IMR-90 (cell line): ENCODE data around the gene ANK2. TPM values are rescaled to one million over a fixed set of nuclear protein-coding genes. Genes with fewer than 3 reads are reported as not detected.

Source experiments
- ATAC-seq: fragments of 200-7000 bp; cut with Tn5 transposase; 2 replicates; pipeline ENCODE4 v1.9.1; 2020; ENCODE audit warnings: low read depth, mild to moderate bottlenecking, moderate library complexity
- BruUV-seq: library from RNA; stranded (reverse); fragments of 400-500 nt; replicated peaks from 2 replicates; lab custom pipeline; 2021; lab: Mats Ljungman, UMichigan
- CTCF ChIA-PET: fragments of 300-600 bp; formaldehyde crosslinking; extraction: SDS; loops from one replicate; lab custom pipeline; 2021; ENCODE audit warnings: antibody characterized with exemption; lab: Yijun Ruan, JAX
- POLR2A ChIA-PET: fragments of 300-600 bp; sonication (Branson Sonifier 250); formaldehyde crosslinking; loops from one replicate; lab custom pipeline; 2022; ENCODE audit warnings: antibody characterized with exemption; ENCODE audit not compliant: unreplicated experiment; lab: Charles Lee
- DNase-seq: peaks from one replicate; pipeline ENCODE4 v3.0.0; 2013
- H2AFZ ChIP-seq: replicated peaks from 2 replicates; pipeline ENCODE3; 2013; ENCODE audit warnings: low read length, mild to moderate bottlenecking; ENCODE audit not compliant: poor library complexity
- H2AK5ac ChIP-seq: 2 replicates; pipeline ENCODE4 v1.6.1; 2013; ENCODE audit warnings: low read depth, low read length, inconsistent platforms
- H2AK9ac ChIP-seq: replicated peaks from 2 replicates; pipeline ENCODE3; 2013; ENCODE audit warnings: mild to moderate bottlenecking, low read depth, low read length, moderate library complexity; ENCODE audit not compliant: poor library complexity
- H2BK120ac ChIP-seq: 2 replicates; pipeline ENCODE4 v1.6.1; 2013; ENCODE audit warnings: low read depth, low read length, inconsistent platforms
- H2BK15ac ChIP-seq: 3 replicates; pipeline ENCODE4 v1.6.1; 2013; ENCODE audit warnings: low read depth, low read length, inconsistent platforms
- H2BK20ac ChIP-seq: 2 replicates; pipeline ENCODE4 v1.6.1; 2013; ENCODE audit warnings: low read depth, mild to moderate bottlenecking, inconsistent platforms, low read length, moderate library complexity
- H2BK5ac ChIP-seq: 2 replicates; pipeline ENCODE4 v1.6.1; 2013; ENCODE audit warnings: mild to moderate bottlenecking, low read depth, low read length, inconsistent platforms; ENCODE audit not compliant: poor library complexity, severe bottlenecking
- H3K14ac ChIP-seq: replicated peaks from 2 replicates; pipeline ENCODE4 v1.6.1; 2013; ENCODE audit warnings: low read depth, low read length, inconsistent platforms
- H3K18ac ChIP-seq: 2 replicates; pipeline ENCODE4 v1.6.1; 2013; ENCODE audit warnings: low read depth, low read length, control low read depth
- H3K23ac ChIP-seq: 2 replicates; pipeline ENCODE4 v1.6.1; 2013; ENCODE audit warnings: low read depth, low read length, inconsistent platforms
- H3K27ac ChIP-seq: 2 replicates; pipeline ENCODE4 v1.5.1; 2013; ENCODE audit warnings: mild to moderate bottlenecking, control low read depth, low read length; ENCODE audit not compliant: insufficient read depth
- H3K27me3 ChIP-seq: 2 replicates; pipeline ENCODE4 v1.6.1; 2013; ENCODE audit warnings: low read length; ENCODE audit not compliant: control insufficient read depth, insufficient read depth
- H3K36me3 ChIP-seq: 2 replicates; pipeline ENCODE4 v1.6.1; 2013; ENCODE audit warnings: low read length, mixed read lengths; ENCODE audit not compliant: control insufficient read depth, insufficient read depth
- H3K4ac ChIP-seq: 2 replicates; pipeline ENCODE4 v1.6.1; 2013; ENCODE audit warnings: low read depth, low read length, inconsistent platforms
- H3K4me1 ChIP-seq: 2 replicates; pipeline ENCODE4 v1.6.1; 2013; ENCODE audit warnings: low read length, mixed read lengths; ENCODE audit not compliant: control insufficient read depth, insufficient read depth
- H3K4me2 ChIP-seq: 2 replicates; pipeline ENCODE4 v1.6.1; 2013; ENCODE audit warnings: low read depth, mild to moderate bottlenecking, control low read depth, low read length, moderate library complexity
- H3K4me3 ChIP-seq: 2 replicates; pipeline ENCODE4 v1.5.1; 2013; ENCODE audit warnings: low read depth, mild to moderate bottlenecking, control low read depth, low read length, moderate library complexity; ENCODE audit not compliant: insufficient read depth
- H3K56ac ChIP-seq: 2 replicates; pipeline ENCODE4 v1.6.1; 2013; ENCODE audit warnings: low read length, inconsistent platforms; ENCODE audit not compliant: insufficient read depth; ENCODE audit errors: extremely low read depth
- H3K79me1 ChIP-seq, 2 experiments: 2 replicates each; pipeline ENCODE4 v1.6.1; 2013; ENCODE audit warnings: low read length in 2 of 2, inconsistent platforms in 1 of 2, low read depth in 1 of 2
- H3K9ac ChIP-seq: 2 replicates; pipeline ENCODE4 v1.6.1; 2013; ENCODE audit warnings: low read depth, low read length, control low read depth
- H3K9me1 ChIP-seq: 2 replicates; pipeline ENCODE4 v1.6.1; 2013; ENCODE audit warnings: low read length, inconsistent platforms; ENCODE audit not compliant: insufficient read depth
- H3K9me3 ChIP-seq: 2 replicates; pipeline ENCODE4 v1.6.1; 2013; ENCODE audit warnings: low read length; ENCODE audit not compliant: control insufficient read depth, insufficient read depth
- H4K20me1 ChIP-seq: 2 replicates; pipeline ENCODE4 v1.6.1; 2013; ENCODE audit warnings: low read length, inconsistent platforms; ENCODE audit not compliant: insufficient read depth
- H4K5ac ChIP-seq: 2 replicates; pipeline ENCODE4 v1.6.1; 2013; ENCODE audit warnings: mild to moderate bottlenecking, low read depth, low read length, control low read depth
- H4K8ac ChIP-seq, 2 experiments: 2 replicates each; pipeline ENCODE4 v1.6.1; 2013; ENCODE audit warnings: low read depth in 2 of 2, low read length in 2 of 2, control low read depth in 1 of 2, inconsistent platforms in 1 of 2
- H4K91ac ChIP-seq: 2 replicates; pipeline ENCODE4 v1.6.1; 2013; ENCODE audit warnings: low read depth, low read length, inconsistent platforms; ENCODE audit not compliant: insufficient read depth
- BHLHE40 ChIP-seq: fragments of 150-350 bp; IDR thresholded peaks from 2 replicates; pipeline ENCODE4 v1.6.1; 2016; ENCODE audit warnings: mild to moderate bottlenecking, low read depth, low read length
- CHD1 ChIP-seq: IDR thresholded peaks from 2 replicates; pipeline ENCODE4 v1.6.1; 2012; ENCODE audit warnings: low read depth, low read length, improper control_type of control experiment
- MXI1 ChIP-seq: IDR thresholded peaks from 2 replicates; pipeline ENCODE4 v1.6.1; 2012; ENCODE audit warnings: low read depth, mild to moderate bottlenecking, low read length, moderate library complexity, borderline replicate concordance
- NFE2L2 ChIP-seq: fragments of 150-350 bp; IDR thresholded peaks from 2 replicates; pipeline ENCODE4 v1.6.1; 2016; ENCODE audit warnings: low read depth, mild to moderate bottlenecking, low read length
- POLR2A ChIP-seq: IDR thresholded peaks from 2 replicates; pipeline ENCODE4 v1.6.1; 2012; ENCODE audit warnings: mild to moderate bottlenecking, low read depth, low read length
- RCOR1 ChIP-seq: IDR thresholded peaks from 2 replicates; pipeline ENCODE4 v1.6.1; 2012; ENCODE audit warnings: mild to moderate bottlenecking, low read length, improper control_type of control experiment; ENCODE audit not compliant: insufficient replicate concordance
- dilution Hi-C: fragments of 300-500 bp; cut with HindIII; formaldehyde crosslinking; loops from one replicate; pipeline ENCODE4 v1.14.3; 2018; ENCODE audit warnings: low sequenced_read_pairs; ENCODE audit not compliant: unreplicated experiment
- in situ Hi-C: fragments of 300-500 bp; cut with MboI; formaldehyde crosslinking; loops from 3 replicates; pipeline ENCODE4 v1.14.3; 2019; ENCODE audit warnings: low sequenced_read_pairs, inconsistent platforms, mixed read lengths
- intact Hi-C: fragments of 100-400 bp; cut with micrococcal nuclease; formaldehyde crosslinking; loops from 2 replicates; pipeline ENCODE4 v1.10.0; 2022
- polyA plus RNA-seq, 3 experiments: library from polyadenylated mRNA; depleted of rRNA; stranded (reverse); fragments of >200 nt; gene quantifications; 2 replicates each; pipeline ENCODE4 v1.2.3, GENCODE V29; 2012; ENCODE audit warnings: low replicate concordance in 1 of 3
- total RNA-seq: library from RNA; depleted of rRNA; stranded (reverse); fragments of >200 nt; gene quantifications from 2 replicates; pipeline ENCODE4 v1.2.3, GENCODE V29; 2012
- TF ChIP-seq, protein P1 (sequence below): fragments of 150-350 bp; IDR thresholded peaks from 2 replicates; pipeline ENCODE4 v1.6.1; 2017; ENCODE audit warnings: mild to moderate bottlenecking, antibody characterized with exemption, low read length, low read depth

ANK2 gene
- total and polyA plus RNA-seq, 2 of the 4 experiments (the other 2 are of a cell fraction) = 0.82 to 6.6 TPM

DNA sequence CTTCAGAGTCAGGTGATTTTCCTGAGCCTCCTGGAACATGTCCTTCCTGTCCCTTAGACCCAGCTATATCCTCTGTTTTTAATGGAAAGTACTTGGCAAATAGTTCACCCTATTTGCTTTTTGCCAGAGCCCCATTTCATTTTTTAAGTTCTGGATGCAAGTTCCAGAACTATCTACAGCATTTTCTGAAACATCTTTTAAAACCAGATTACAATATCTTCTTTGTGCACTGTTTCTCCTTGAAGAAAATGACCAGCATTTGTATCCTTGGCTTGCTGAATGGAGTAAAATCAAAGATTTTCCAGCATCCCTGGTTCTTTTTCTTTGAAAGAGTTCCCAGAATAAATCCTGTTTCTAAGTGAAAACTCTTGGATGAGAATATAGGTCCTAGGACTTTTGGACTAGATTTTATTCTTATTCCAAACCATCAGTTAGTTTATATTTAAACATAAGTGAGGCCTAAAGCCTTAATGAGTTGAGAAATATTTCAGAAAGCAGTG, 224.3 kb downstream of the ANK2 start:
- dilution Hi-C loops = no loop called here
- Histone ChIP-seq H3K9me3 (no peaks in the 10 kb centered on the region), H2AK5ac (no peak overlapping the region), H3K4me1 (no peaks in the 10 kb centered on the region), H4K91ac (no peak overlapping the region), H4K5ac (no peak overlapping the region), H3K9me1 (no peaks in the 10 kb centered on the region), H3K4me3 (no peak overlapping the region), H2BK120ac (no peak overlapping the region), H2BK20ac (no peak overlapping the region), H3K18ac (no peak overlapping the region), H3K27me3 (peaks cover 5% of the 10 kb centered on the region), H2BK15ac (no peak overlapping the region), H3K56ac (no peak overlapping the region), H3K27ac (no peak overlapping the region), H2AK9ac (no peak overlapping the region), H4K8ac (no peak overlapping the region), H3K4ac (no peak overlapping the region), H3K9ac (no peak overlapping the region), H3K36me3 (no peaks in the 10 kb centered on the region), H3K4me2 (no peak overlapping the region), H2AFZ (no peak overlapping the region), H2BK5ac (no peak overlapping the region), H4K20me1 (no peaks in the 10 kb centered on the region), H3K14ac (no peak overlapping the region), H3K79me1 (no peaks in the 10 kb centered on the region), H3K23ac (no peak overlapping the region)
- TF ChIP-seq BHLHE40 (no peak), NFE2L2 (no peak), CHD1 (no peak), MXI1 (no peak), POLR2A (no peak), RCOR1 (no peak)
- TF ChIP-seq, protein P1, sequence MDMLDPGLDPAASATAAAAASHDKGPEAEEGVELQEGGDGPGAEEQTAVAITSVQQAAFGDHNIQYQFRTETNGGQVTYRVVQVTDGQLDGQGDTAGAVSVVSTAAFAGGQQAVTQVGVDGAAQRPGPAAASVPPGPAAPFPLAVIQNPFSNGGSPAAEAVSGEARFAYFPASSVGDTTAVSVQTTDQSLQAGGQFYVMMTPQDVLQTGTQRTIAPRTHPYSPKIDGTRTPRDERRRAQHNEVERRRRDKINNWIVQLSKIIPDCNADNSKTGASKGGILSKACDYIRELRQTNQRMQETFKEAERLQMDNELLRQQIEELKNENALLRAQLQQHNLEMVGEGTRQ = no peak
- DNase-seq (no peak), ATAC-seq (no peak)
- ChIA-PET CTCF (no interaction called here), POLR2A (no interaction called here)
- in situ Hi-C loops = no loop called here
- BruUV-seq = no TSS peak
- intact Hi-C loops = loop anchor here (10.0 kb wide), 1 partner anchor 271 kb away; no protein-coding TSS in a partner anchor
